Neural cell (in vitro differentiated cells): ENCODE data around the gene FAM53A. TPM values are rescaled to one million over a fixed set of nuclear protein-coding genes. Genes with fewer than 3 reads are reported as not detected.

Experiments
- H2AFZ ChIP-seq: fragments of 200-600, 300-800 bp; sonication (generic), shearing (Covaris generic); 2 replicates; pipeline ENCODE4 v1.6.0; 2014; ENCODE audit warnings: low read depth, mild to moderate bottlenecking, antibody characterized with exemption, low read length, moderate library complexity
- H3F3A ChIP-seq: fragments of 200-600 bp; shearing (Covaris generic); 2 replicates; pipeline ENCODE4 v1.6.1; 2016; ENCODE audit warnings: mild to moderate bottlenecking, moderate library complexity, mixed read lengths, antibody characterized with exemption, low read length; ENCODE audit not compliant: insufficient read depth, poor library complexity, severe bottlenecking
- H3K27ac ChIP-seq: fragments of 200-600, 300-800 bp; sonication (generic), shearing (Covaris generic); 2 replicates; pipeline ENCODE4 v1.5.1; 2014; ENCODE audit warnings: mild to moderate bottlenecking, low read length, moderate library complexity
- H3K27me3 ChIP-seq: fragments of 300-800, 200-600 bp; sonication (generic), shearing (Covaris generic); 2 replicates; pipeline ENCODE4 v1.6.0; 2014; ENCODE audit warnings: mild to moderate bottlenecking, low read depth, low read length, moderate library complexity; ENCODE audit not compliant: insufficient read depth
- H3K36me3 ChIP-seq: fragments of 300-800, 200-600 bp; sonication (generic), shearing (Covaris generic); 2 replicates; pipeline ENCODE4 v1.5.1; 2014; ENCODE audit warnings: mild to moderate bottlenecking, antibody characterized with exemption, low read length, moderate library complexity; ENCODE audit not compliant: insufficient read depth
- H3K4me2 ChIP-seq: fragments of 300-800, 200-600 bp; sonication (generic), shearing (Covaris generic); 2 replicates; pipeline ENCODE4 v1.6.0; 2014; ENCODE audit warnings: mild to moderate bottlenecking, low read length
- H3K4me3 ChIP-seq: fragments of 300-800, 200-600 bp; sonication (generic), shearing (Covaris generic); 2 replicates; pipeline ENCODE4 v1.5.1; 2014; ENCODE audit warnings: mild to moderate bottlenecking, low read length, moderate library complexity
- H3K79me2 ChIP-seq: fragments of 200-600 bp; shearing (Covaris generic); replicated peaks from 2 replicates; pipeline ENCODE4 v1.6.0; 2014; ENCODE audit warnings: mild to moderate bottlenecking, low read length, moderate library complexity; ENCODE audit not compliant: insufficient read depth
- H3K9ac ChIP-seq: fragments of 300-800, 200-600 bp; sonication (generic), shearing (Covaris generic); 2 replicates; pipeline ENCODE4 v1.6.1; 2016; ENCODE audit warnings: mild to moderate bottlenecking, low read length, mixed read lengths
- H3K9me2 ChIP-seq: fragments of 200-600 bp; shearing (Covaris generic); 2 replicates; pipeline ENCODE4 v1.6.1; 2016; ENCODE audit warnings: mild to moderate bottlenecking, low read length, mixed read lengths; ENCODE audit not compliant: insufficient read depth
- H3K9me3 ChIP-seq: fragments of 200-600, 300-800 bp; sonication (generic), shearing (Covaris generic); 2 replicates; pipeline ENCODE4 v1.6.1; 2016; ENCODE audit warnings: mild to moderate bottlenecking, mixed run types, low read length, moderate library complexity, mixed read lengths
- H4K20me1 ChIP-seq: fragments of 200-600 bp; shearing (Covaris generic); 2 replicates; pipeline ENCODE4 v1.6.1; 2016; ENCODE audit warnings: mild to moderate bottlenecking, mixed run types; ENCODE audit not compliant: insufficient read depth
- CTCF ChIP-seq: fragments of 450-650 bp; IDR thresholded peaks from 2 replicates; pipeline ENCODE4 v1.5.1; 2014; ENCODE audit warnings: antibody characterized with exemption, mild to moderate bottlenecking, moderate library complexity; ENCODE audit not compliant: poor library complexity, severe bottlenecking
- EP300 ChIP-seq: fragments of 450-650 bp; conservative IDR thresholded peaks from 2 replicates; pipeline ENCODE4 v1.6.1; 2014; ENCODE audit warnings: antibody characterized with exemption, mild to moderate bottlenecking, moderate library complexity; ENCODE audit not compliant: poor library complexity, severe bottlenecking
- EZH2 ChIP-seq: fragments of 200-600, 300-800 bp; shearing (Covaris generic), sonication (generic); IDR thresholded peaks from 2 replicates; pipeline ENCODE4 v1.6.1; 2014; ENCODE audit warnings: antibody characterized with exemption, low read length, borderline replicate concordance, mild to moderate bottlenecking; ENCODE audit not compliant: insufficient read depth, poor library complexity, severe bottlenecking
- MXI1 ChIP-seq: fragments of 450-650 bp; conservative IDR thresholded peaks from 2 replicates; pipeline ENCODE4 v1.6.1; 2014; ENCODE audit warnings: antibody characterized with exemption, mild to moderate bottlenecking; ENCODE audit not compliant: poor library complexity, severe bottlenecking
- POLR2AphosphoS5 ChIP-seq: IDR thresholded peaks from 2 replicates; pipeline ENCODE4 v1.6.1; 2012
- RAD21 ChIP-seq: fragments of 450-650 bp; conservative IDR thresholded peaks from 2 replicates; pipeline ENCODE4 v1.6.1; 2014; ENCODE audit warnings: antibody characterized with exemption, mild to moderate bottlenecking, moderate library complexity
- SMC3 ChIP-seq: fragments of 450-650 bp; conservative IDR thresholded peaks from 2 replicates; pipeline ENCODE4 v1.6.1; 2014; ENCODE audit warnings: antibody characterized with exemption, mild to moderate bottlenecking, moderate library complexity; ENCODE audit not compliant: poor library complexity
- TAF1 ChIP-seq: IDR thresholded peaks from 2 replicates; pipeline ENCODE4 v1.6.1; 2012; ENCODE audit warnings: low read depth
- polyA plus RNA-seq: library from polyadenylated mRNA; depleted of rRNA; stranded (reverse); fragments of >200 nt; gene quantifications from 2 replicates; pipeline ENCODE4 v1.2.3, GENCODE V29; 2014
- TF ChIP-seq, protein P1 (sequence below): IDR thresholded peaks from 2 replicates; pipeline ENCODE4 v1.6.1; 2012; ENCODE audit warnings: borderline replicate concordance

Gene FAM53A
- polyA plus RNA-seq, 1 donor from 2014 or later = not detected

GRCh38 chr4:1621526-1621925 lies 62.6 kb downstream of the FAM53A start:
- Histone ChIP-seq H2AFZ (no peak overlapping the region), H3K4me2 (no peak overlapping the region), H3K9me2 (no peaks in the 10 kb centered on the region), H3K27me3 (no peaks in the 10 kb centered on the region), H3K27ac (no peak overlapping the region), H3K36me3 (no peaks in the 10 kb centered on the region), H3K9me3 (no peaks in the 10 kb centered on the region), H3F3A (no peaks in the 10 kb centered on the region), H4K20me1 (no peaks in the 10 kb centered on the region), H3K9ac (no peak overlapping the region), H3K4me3 (no peak overlapping the region), H3K79me2 (no peaks in the 10 kb centered on the region)
- TF ChIP-seq CTCF (no peak), EZH2 (no peak), RAD21 (no peak), TAF1 (no peak), SMC3 (no peak), POLR2AphosphoS5 (no peak), MXI1 (no peak), EP300 (no peak)
- TF ChIP-seq, protein P1, sequence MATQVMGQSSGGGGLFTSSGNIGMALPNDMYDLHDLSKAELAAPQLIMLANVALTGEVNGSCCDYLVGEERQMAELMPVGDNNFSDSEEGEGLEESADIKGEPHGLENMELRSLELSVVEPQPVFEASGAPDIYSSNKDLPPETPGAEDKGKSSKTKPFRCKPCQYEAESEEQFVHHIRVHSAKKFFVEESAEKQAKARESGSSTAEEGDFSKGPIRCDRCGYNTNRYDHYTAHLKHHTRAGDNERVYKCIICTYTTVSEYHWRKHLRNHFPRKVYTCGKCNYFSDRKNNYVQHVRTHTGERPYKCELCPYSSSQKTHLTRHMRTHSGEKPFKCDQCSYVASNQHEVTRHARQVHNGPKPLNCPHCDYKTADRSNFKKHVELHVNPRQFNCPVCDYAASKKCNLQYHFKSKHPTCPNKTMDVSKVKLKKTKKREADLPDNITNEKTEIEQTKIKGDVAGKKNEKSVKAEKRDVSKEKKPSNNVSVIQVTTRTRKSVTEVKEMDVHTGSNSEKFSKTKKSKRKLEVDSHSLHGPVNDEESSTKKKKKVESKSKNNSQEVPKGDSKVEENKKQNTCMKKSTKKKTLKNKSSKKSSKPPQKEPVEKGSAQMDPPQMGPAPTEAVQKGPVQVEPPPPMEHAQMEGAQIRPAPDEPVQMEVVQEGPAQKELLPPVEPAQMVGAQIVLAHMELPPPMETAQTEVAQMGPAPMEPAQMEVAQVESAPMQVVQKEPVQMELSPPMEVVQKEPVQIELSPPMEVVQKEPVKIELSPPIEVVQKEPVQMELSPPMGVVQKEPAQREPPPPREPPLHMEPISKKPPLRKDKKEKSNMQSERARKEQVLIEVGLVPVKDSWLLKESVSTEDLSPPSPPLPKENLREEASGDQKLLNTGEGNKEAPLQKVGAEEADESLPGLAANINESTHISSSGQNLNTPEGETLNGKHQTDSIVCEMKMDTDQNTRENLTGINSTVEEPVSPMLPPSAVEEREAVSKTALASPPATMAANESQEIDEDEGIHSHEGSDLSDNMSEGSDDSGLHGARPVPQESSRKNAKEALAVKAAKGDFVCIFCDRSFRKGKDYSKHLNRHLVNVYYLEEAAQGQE = no peak

DNA sequence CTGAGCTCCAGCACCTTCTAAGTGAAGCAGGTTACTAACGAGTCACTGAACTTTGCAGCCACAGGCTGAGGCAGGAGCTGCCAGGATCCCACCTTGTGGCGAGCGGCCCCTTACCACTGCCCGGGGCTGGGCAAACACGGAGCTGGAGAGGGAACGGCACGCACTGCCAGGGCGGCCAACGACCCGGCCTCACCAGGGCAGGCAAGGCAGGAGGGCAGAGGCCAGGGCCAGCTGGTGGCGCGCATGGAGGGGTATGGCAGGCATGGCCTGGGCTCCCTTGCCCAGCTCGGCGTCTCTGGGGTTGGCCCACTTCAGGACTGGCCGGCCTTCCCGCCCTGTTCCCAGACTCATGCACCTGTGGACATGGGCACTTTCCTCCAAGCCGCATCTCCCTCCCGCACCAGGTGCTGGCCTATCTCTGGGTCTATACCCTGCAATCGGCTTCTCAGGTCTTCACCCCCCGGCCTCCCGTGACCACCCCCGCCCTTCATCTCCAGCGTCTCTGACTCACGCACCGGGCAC lies 64.9 kb downstream of the FAM53A start:
- no peaks in the 10 kb centered on the region for H3K27me3 ChIP-seq
- no peak overlapping the region for H3K4me3 ChIP-seq
- no peaks in the 10 kb centered on the region for H3K9me3 ChIP-seq
- H3K36me3 ChIP-seq = no peaks in the 10 kb centered on the region
- TF ChIP-seq MXI1 (no peak), RAD21 (no peak), TAF1 (no peak), POLR2AphosphoS5 (no peak), CTCF (no peak), EZH2 (no peak), SMC3 (no peak), EP300 (no peak)
- TF ChIP-seq, protein P1 = no peak
- H3F3A ChIP-seq = no peaks in the 10 kb centered on the region
- H3K79me2 ChIP-seq = no peaks in the 10 kb centered on the region
- H4K20me1 ChIP-seq = no peaks in the 10 kb centered on the region
- no peak overlapping the region for H3K9ac ChIP-seq
- no peaks in the 10 kb centered on the region for H3K9me2 ChIP-seq
- H3K27ac ChIP-seq = no peak overlapping the region
- no peak overlapping the region for H3K4me2 ChIP-seq
- H2AFZ ChIP-seq = no peak overlapping the region
